ENCODE data around the gene PIM2. TPM values are rescaled to one million over a fixed set of nuclear protein-coding genes. Genes with fewer than 3 reads are reported as not detected.

Gene PIM2
- total RNA-seq, 1 donor from 2014 or later: 7.0 TPM

- Mint-ChIP-seq H3K4me1 (ENCODE audit: unreplicated experiment) (peaks cover 1% of the 10 kb centered on the region), H3K27ac (ENCODE audit: unreplicated experiment) (no peak overlapping the region), H3K9me3 (ENCODE audit: unreplicated experiment) (no peaks in the 10 kb centered on the region), H3K27me3 (ENCODE audit: unreplicated experiment) (no peaks in the 10 kb centered on the region), H3K4me3 (ENCODE audit: unreplicated experiment) (no peak overlapping the region), H3K36me3 (ENCODE audit: low read depth, unreplicated experiment) (peaks cover 12% of the 10 kb centered on the region)
- no peak for TF ChIP-seq CTCF (IDR thresholded peaks at IDR 0.05; ENCODE audit: unreplicated experiment)
- DNase-seq (ENCODE audit: low spot score): no peak
Measured at GRCh38 chrX:48936429-48937053, 17.7 kb upstream of the PIM2 start.

DNA sequence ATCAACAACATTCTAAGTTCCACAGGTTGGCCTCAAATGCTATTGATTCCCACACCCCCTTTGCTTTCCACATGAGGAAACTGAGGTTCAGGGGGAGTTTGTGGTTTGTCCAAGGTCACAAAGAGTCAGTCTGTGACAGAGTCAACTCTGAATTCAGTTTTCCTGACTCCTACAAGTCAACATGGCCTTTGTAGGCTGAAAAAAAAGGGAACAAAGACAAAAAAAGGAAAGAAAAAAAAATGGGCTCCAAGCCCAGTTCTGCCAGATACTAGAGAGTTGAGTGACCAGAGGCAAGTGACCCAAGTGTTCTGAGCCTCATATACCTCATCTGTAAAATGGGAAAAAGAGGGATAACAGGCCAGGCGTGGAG, 16.5 kb upstream of the PIM2 start:
- H3K36me3 Mint-ChIP-seq (ENCODE audit: low read depth, unreplicated experiment): peaks cover 13% of the 10 kb centered on the region

GRCh38 chrX:48934581-48935300, 15.9 kb upstream of the PIM2 start:
- Mint-ChIP-seq H3K4me3 (ENCODE audit: unreplicated experiment) (no peak overlapping the region), H3K27me3 (ENCODE audit: unreplicated experiment) (no peaks in the 10 kb centered on the region), H3K36me3 (ENCODE audit: low read depth, unreplicated experiment) (peaks cover 16% of the 10 kb centered on the region), H3K9me3 (ENCODE audit: unreplicated experiment) (no peaks in the 10 kb centered on the region), H3K27ac (ENCODE audit: unreplicated experiment) (no peak overlapping the region), H3K4me1 (ENCODE audit: unreplicated experiment) (no peaks in the 10 kb centered on the region)
- TF ChIP-seq CTCF (IDR thresholded peaks at IDR 0.05; ENCODE audit: unreplicated experiment): no peak
- no peak for DNase-seq (ENCODE audit: low spot score)

More for the DNA sequence above, 16.5 kb upstream of the PIM2 start:
- no peaks in the 10 kb centered on the region for H3K4me1 Mint-ChIP-seq (ENCODE audit: unreplicated experiment)
- no peaks in the 10 kb centered on the region for H3K27me3 Mint-ChIP-seq (ENCODE audit: unreplicated experiment)
- DNase-seq (ENCODE audit: low spot score): no peak
- no peak for TF ChIP-seq CTCF (IDR thresholded peaks at IDR 0.05; ENCODE audit: unreplicated experiment)
- H3K9me3 Mint-ChIP-seq (ENCODE audit: unreplicated experiment): no peaks in the 10 kb centered on the region
- no peak overlapping the region for H3K27ac Mint-ChIP-seq (ENCODE audit: unreplicated experiment)
- no peak overlapping the region for H3K4me3 Mint-ChIP-seq (ENCODE audit: unreplicated experiment)

DNA sequence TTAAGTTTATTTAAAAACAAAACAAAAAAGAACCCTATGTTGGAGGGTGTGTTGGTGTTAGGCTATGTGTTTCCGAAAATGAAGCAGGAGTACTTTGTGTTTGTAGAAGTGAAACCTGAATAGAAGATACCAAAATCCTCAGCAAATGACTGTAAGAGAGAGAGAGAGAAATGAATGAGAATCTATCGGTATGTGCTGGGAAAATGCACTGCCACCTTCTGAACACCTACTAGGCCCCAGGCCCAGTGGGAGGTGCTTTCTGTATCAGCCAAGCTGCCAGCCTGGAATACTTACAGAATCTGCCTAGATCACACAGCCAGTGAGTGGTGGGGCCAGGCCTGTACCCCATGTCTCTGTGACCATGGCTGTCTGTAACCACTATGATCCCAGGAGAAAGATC, 14.9 kb upstream of the PIM2 start:
- Mint-ChIP-seq H3K36me3 (ENCODE audit: low read depth, unreplicated experiment) (peaks cover 8% of the 10 kb centered on the region), H3K27me3 (ENCODE audit: unreplicated experiment) (no peaks in the 10 kb centered on the region), H3K4me1 (ENCODE audit: unreplicated experiment) (no peaks in the 10 kb centered on the region), H3K9me3 (ENCODE audit: unreplicated experiment) (no peaks in the 10 kb centered on the region), H3K27ac (ENCODE audit: unreplicated experiment) (peak overlapping the region; percentile 36), H3K4me3 (ENCODE audit: unreplicated experiment) (no peak overlapping the region)
- no peak for DNase-seq (ENCODE audit: low spot score)
- no peak for TF ChIP-seq CTCF (IDR thresholded peaks at IDR 0.05; ENCODE audit: unreplicated experiment)

DNA sequence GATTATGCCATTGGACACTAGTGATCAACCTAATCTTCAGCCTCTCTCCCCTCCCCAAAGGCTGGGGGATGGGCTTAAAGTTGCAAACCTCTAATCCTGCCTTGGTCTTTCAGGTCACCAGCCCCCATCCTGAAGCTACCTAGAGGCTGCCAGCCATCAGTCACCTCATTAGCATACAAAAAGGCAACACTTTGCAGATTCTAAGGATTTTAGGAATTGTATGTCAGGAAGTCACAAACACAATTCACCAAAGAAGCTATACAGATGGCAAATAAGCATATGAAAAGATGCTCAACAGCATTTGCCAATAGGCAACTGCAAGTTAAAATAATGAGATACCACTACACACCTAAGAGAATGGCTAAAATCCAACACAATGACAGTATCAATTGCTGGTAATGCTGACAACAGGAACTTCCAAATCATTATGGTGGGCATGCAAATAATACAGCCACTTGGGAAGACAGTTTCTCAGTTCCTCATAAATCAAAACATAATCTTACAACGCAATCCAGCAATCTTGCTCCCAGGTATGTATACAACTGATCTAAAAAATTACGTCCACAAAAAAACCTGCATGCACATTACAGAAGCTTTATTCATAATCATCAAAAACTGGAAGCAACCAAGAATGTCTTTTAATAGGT, 9.0 kb upstream of the PIM2 start:
- TF ChIP-seq CTCF (IDR thresholded peaks at IDR 0.05; ENCODE audit: unreplicated experiment): no peak
- no peak overlapping the region for H3K4me3 Mint-ChIP-seq (ENCODE audit: unreplicated experiment)
- no peaks in the 10 kb centered on the region for H3K9me3 Mint-ChIP-seq (ENCODE audit: unreplicated experiment)
- H3K4me1 Mint-ChIP-seq (ENCODE audit: unreplicated experiment): peaks cover 8% of the 10 kb centered on the region
- H3K36me3 Mint-ChIP-seq (ENCODE audit: low read depth, unreplicated experiment): peaks cover 13% of the 10 kb centered on the region
- H3K27me3 Mint-ChIP-seq (ENCODE audit: unreplicated experiment): peaks cover 7% of the 10 kb centered on the region
- no peak overlapping the region for H3K27ac Mint-ChIP-seq (ENCODE audit: unreplicated experiment)
- DNase-seq (ENCODE audit: low spot score): no peak

Data from endothelial cell (in vitro differentiated cells).